WTC11 (cell line): Measurements from ENCODE around the gene XKRX.

ENCODE experiments used
- JUN ChIP-seq: sonication (generic); formaldehyde crosslinking; IDR thresholded peaks from 2 replicates; pipeline ENCODE4 v1.8.0; 2023; ENCODE audit warnings: mild to moderate bottlenecking, missing genetic modification reagents
- TF ChIP-seq, protein P1 (sequence below): sonication (generic); formaldehyde crosslinking; IDR thresholded peaks from 2 replicates; pipeline ENCODE4 v1.8.1; 2022; ENCODE audit warnings: low read depth, mild to moderate bottlenecking, moderate library complexity, missing genetic modification reagents, borderline replicate concordance

DNA sequence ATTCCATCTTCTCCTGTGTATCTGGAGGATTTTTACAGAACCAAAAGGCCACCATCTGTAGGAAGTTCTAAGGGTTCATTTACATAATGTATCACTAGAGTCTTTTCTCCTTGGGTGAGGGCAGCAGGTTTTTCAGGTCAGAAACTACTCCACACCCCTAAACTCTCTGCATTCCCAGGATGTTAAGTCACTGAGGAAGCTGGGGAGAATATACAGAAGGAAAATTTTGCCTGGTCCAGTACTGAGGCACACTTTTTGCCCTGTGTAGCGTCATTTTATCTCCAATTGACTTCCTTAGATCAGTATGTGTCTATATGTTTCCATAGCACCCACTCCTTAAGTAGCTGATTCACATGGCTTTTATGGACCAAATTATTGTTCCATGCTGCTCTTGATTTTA, 17.0 kb downstream of the XKRX start:
- TF ChIP-seq, protein P1, sequence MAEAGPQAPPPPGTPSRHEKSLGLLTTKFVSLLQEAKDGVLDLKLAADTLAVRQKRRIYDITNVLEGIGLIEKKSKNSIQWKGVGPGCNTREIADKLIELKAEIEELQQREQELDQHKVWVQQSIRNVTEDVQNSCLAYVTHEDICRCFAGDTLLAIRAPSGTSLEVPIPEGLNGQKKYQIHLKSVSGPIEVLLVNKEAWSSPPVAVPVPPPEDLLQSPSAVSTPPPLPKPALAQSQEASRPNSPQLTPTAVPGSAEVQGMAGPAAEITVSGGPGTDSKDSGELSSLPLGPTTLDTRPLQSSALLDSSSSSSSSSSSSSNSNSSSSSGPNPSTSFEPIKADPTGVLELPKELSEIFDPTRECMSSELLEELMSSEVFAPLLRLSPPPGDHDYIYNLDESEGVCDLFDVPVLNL (CRISPR knock-in tag) = no peak
- no peak for TF ChIP-seq JUN
